Measurements from ENCODE around the gene GJB6.
A peak's percentile ranks its signal among the peaks of the same experiment; 100 is the strongest.
"Not testable (repeated sequence)": the region's sequence is repeated elsewhere in the genome, so short reads cannot be mapped to it uniquely, and the experiment has no call there.

The GJB6 gene

DNA sequence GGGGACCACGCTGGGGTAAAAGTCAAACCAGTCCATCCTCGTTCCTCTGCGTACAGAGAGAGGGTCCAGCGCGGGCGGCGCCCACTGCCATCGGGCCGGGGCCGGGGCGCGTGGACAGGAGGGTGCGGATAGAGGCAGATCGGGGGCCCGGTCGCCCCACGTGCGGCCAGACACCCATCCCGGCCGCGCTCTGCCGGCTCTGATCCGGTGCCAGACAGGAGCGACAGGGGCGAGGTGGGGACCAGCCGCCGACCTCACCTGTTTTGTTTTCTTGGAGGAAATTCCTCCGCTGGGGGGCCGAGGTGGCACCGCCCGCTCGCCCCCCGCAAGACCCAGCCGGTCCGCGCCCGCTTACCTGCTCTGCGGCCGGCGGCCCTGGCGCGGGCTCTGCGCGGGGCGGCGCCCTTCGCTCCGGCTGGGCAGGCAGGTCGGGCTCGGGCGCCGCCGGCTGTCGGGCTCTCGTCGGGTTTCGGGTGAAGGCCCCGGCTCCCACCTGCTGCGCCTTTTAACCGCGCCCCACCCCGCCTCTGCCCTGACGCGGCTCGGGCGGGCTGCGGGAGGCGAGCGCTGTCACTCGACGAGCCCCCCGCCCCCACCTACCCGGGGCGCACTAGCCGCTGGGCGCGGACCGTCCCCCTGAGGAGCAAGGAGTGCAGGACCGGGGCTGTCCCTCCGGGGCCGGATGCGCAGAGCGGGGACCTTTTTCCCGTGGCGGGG lies at the start of gene GJB6:
TSS of gene GJB6 (minus strand) at position 481 of the 717 bp plus-strand sequence. CDS start 8,839 bp downstream, outside the sequence.
- no peak for DNase-seq

DNA sequence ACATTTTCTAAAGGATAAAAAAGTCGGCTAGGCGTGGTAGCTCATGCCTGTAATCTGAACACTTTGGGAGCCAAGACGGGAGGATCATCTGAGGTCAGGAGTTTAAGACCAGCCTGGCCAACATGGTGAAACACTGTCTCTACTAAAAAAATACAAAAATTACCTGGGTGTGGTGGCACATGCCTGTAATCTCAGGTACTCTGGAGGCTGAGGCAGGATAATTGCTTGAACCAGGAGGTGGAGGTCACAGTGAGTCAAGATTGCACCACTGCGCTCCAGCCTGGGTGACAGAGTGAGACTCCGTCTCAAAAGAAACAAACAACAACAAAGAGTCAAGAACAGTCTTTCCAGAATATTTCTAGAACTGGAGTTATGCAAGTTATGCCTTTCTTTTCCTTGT lies 44.8 kb upstream of the GJB6 start:
- not testable (repeated sequence) for DNase-seq

GRCh38 chr13:20274466-20274865 lies 42.3 kb upstream of the GJB6 start:
- DNase-seq, result no peak

GRCh38 chr13:20272588-20273171 lies 40.6 kb upstream of the GJB6 start:
- DNase-seq, result no peak

DNA sequence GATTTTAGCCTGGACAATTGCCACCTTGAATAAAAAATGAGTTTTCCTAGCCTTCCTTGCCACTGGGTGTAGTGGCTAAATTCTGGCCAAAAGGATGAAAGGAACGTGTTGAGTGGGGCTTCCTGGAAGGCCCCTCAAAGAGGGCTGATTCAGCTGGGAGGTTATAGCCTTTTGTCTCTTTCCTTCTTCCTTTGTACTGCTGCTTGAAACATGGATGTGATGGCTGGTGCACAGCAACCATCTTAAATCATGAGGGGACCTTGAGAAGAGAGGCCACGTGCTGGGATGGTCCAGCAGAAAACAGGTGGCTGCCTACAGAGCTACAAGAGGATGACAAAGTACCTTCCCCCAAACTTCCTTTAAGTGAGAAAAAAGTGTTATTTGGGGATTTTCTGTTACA lies 40.0 kb upstream of the GJB6 start:
- DNase-seq, result no peak

- DNase-seq, result no peak
Measured at GRCh38 chr13:20271441-20271840, 39.3 kb upstream of the GJB6 start.

DNA sequence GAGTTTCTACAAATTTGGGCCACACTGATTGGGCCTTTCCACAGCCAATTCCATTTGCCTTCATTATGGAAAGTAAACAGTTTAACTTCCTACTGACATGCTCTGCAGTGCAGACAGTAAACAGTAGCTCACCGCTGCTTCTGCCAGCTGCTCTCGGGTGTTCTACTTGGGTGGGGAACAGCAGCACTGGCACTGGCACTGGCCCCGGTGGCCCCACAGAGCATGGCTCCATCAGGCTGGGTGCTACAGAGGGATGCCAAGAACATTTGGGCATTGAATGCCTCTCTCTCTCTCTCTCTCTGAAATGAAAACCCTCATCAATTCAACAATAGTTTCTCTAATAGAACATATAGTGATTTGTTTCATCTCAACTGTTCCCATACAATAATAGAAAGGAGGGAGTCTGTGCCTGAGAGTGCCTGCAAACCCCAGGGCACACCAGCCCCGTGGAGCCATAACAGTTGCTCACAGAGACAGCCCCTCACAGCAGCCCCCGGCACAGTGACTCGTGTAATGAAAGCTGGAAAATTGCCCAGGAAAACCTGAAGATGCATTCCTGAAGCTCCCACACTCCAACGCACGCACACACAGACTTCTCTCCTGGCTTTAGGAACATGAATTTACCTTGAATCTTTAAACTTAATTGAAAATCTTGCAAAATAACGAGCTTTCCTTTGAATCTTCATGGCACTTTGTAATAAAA lies 38.2 kb upstream of the GJB6 start:
- DNase-seq, result no peak

DNA sequence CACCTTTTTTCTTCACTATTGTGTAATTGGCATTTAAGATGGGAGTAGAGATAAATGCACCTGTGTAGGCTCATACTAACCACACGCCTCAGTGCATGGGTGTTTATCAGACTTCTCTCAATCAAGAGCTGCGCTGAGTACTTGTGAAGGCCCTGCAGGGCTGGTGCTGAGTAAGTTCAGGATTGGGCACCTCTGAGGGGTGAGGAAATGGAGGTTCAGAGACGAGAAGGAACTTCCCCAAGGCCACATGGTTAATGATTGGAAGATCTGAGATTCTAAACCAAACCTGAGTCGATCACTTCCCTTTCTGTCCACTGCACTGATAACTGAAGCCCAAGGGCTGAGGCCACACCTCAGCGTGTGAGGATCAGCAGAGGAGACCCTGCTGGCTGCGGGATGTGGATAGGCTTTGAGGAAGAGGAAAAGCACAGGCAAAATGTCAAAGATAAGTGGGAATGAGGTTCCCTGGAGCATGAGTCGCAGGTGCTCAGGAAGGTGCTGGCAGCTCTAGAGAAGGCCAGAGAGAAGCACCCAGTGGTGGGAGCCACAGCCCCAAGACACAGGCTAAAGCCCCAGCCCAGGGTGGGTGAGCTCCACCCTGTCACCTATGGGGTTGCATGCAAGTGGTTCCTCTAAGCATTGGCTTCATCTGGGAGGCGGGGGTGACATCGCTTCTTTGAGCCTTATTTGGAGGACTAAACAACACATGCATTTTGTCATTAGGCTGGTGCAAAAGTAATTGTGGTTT lies 32.3 kb upstream of the GJB6 start:
- no peak for DNase-seq

- DNase-seq, result no peak
Measured at GRCh38 chr13:20263393-20264044, 31.4 kb upstream of the GJB6 start.

GRCh38 chr13:20258963-20259288 lies 26.8 kb upstream of the GJB6 start:
- no peak for DNase-seq

GRCh38 chr13:20258208-20258962 lies 26.3 kb upstream of the GJB6 start:
- peak in 1 of 2 experiments; percentile 6 for DNase-seq

- no peak for DNase-seq
Measured at GRCh38 chr13:20254076-20254475, 22.0 kb upstream of the GJB6 start.

- DNase-seq, result no peak
Measured at GRCh38 chr13:20249913-20250312, 17.8 kb upstream of the GJB6 start.

GRCh38 chr13:20247963-20248362 lies 15.8 kb upstream of the GJB6 start:
- no peak for DNase-seq

DNA sequence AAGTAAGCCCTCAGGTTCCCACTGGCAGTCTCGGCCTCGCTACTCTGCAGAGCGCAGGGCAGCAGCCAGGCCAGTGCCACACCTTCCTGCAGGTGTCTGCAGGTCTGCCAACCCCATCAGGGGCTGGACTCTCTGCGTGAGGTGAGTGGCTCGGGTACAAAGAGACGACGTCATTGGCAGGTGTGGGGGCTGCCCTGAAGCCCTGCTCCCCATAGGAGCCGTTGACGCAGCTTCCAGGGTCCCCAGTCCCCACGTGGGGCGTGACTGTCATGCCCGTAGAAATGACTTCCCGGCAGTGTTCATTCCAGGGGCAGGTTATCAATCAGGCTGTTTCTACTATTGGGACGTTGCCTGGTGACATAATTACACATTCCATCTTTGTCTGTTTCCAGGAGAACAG lies 15.3 kb upstream of the GJB6 start:
- DNase-seq, result no peak

- DNase-seq, result no peak
Measured at GRCh38 chr13:20241593-20241992, 9.5 kb upstream of the GJB6 start.

GRCh38 chr13:20239748-20240147 lies 7.6 kb upstream of the GJB6 start:
- DNase-seq, result no peak

DNA sequence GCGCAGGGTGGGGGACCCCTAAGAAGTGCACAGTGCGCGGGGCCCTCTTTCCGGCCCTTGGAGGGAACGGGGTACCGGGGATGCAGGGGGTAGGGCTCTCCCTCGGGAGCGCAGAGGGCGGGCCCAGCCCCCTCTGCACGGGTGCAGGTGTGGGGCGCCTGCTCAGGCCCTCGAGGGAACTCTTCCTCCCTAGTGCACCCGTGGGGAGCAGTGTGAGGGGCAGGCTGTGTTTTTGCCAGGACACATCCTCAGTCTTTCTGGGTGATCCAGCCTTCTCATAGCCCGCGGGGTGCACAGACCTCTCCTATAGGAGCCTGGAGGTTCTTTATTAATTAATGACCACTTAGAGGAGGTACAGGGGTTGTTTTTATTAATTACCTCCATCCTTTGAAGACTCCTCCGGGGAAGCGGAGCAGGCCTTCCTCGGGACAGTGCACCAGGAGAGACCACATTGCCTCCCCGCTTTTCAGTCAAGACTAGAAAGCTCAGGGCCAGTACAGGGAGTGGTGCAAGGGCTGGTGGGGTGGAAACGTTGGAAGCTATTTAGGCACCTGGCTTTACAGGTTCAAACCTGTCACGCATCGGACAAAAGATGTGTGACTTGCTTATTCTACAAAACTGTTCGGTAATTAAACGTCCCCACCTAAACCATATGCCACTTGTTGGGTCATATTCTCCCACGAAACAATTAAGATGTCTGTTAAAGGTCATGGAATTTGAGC lies 598 bp upstream of the GJB6 start:
- no peak for DNase-seq

GRCh38 chr13:20230913-20231838 lies 943 bp downstream of the GJB6 start:
- no peak for DNase-seq

DNA sequence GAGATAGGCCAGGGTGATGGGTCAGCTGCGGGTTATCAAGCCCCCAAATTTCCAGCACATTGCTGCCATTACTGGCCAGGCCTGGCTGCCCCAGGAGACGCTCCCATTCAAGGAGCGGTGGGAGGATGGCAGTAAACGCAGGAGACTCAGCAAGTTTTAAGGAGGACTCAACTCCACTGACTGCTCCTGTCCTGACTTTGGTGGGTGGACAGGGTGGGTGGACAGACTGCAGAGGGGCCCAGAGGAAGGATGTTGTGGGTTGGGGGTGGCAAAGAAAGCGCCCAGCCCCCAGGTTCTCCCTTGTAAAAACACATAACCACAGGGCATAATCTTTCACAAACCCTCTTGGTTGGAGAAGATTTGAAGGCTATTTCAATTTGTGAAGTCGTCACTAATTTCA lies 4.4 kb downstream of the GJB6 start:
- no peak for DNase-seq

Data from SHP77 (cell line).